ENCODE data around the gene OSTC.

The OSTC gene

GRCh38 chr4:108644237-108644636, 6.2 kb upstream of the OSTC start:
- H3K27me3 ChIP-seq (ENCODE audit: control insufficient read depth, low read length): no peaks in the 10 kb centered on the region
- H3K79me2 ChIP-seq (ENCODE audit: control insufficient read depth, low read length): no peaks in the 10 kb centered on the region
- no peaks in the 10 kb centered on the region for H3K9me2 ChIP-seq (replicated peaks; ENCODE audit: control insufficient read depth, low read length)
- no peaks in the 10 kb centered on the region for H4K20me1 ChIP-seq (ENCODE audit: control insufficient read depth, insufficient read depth, low read depth, low read length)
- no peak overlapping the region for H3K4me2 ChIP-seq (ENCODE audit: low read length)
- H3K27ac ChIP-seq (ENCODE audit: low read depth, low read length): no peak overlapping the region
- TF ChIP-seq CTCF (IDR thresholded peaks at IDR 0.05; ENCODE audit: low read depth, low read length, poor library complexity, severe bottlenecking) (no peak), EZH2phosphoT487 (IDR thresholded peaks at IDR 0.05; ENCODE audit: borderline replicate concordance, low read length) (no peak)
- no peaks in the 10 kb centered on the region for H3K36me3 ChIP-seq (ENCODE audit: control insufficient read depth, low read length)
- peaks cover 3% of the 10 kb centered on the region; the same call in 1 of the 2 replicates for H3F3A ChIP-seq (ENCODE audit: control insufficient read depth, insufficient read depth)
- H3K4me3 ChIP-seq (ENCODE audit: low read length): no peak overlapping the region
- peaks cover 2% of the 10 kb centered on the region for H3K4me1 ChIP-seq (ENCODE audit: control insufficient read depth, low read length)
- no peaks in the 10 kb centered on the region for H3K9me3 ChIP-seq (ENCODE audit: control insufficient read depth, insufficient read depth, low read length)

- Histone ChIP-seq H3K4me1 (ENCODE audit: control insufficient read depth, low read length) (peaks cover 9% of the 10 kb centered on the region), H3K27ac (ENCODE audit: low read depth, low read length) (no peak overlapping the region), H3K9me2 (replicated peaks; ENCODE audit: control insufficient read depth, low read length) (no peaks in the 10 kb centered on the region), H3F3A (ENCODE audit: control insufficient read depth, insufficient read depth) (peaks cover 3% of the 10 kb centered on the region; the same call in 1 of the 2 replicates), H4K20me1 (ENCODE audit: control insufficient read depth, insufficient read depth, low read depth, low read length) (no peaks in the 10 kb centered on the region; the same call in 1 of the 2 replicates), H3K9me3 (ENCODE audit: control insufficient read depth, insufficient read depth, low read length) (no peaks in the 10 kb centered on the region), H3K27me3 (ENCODE audit: control insufficient read depth, low read length) (no peaks in the 10 kb centered on the region), H3K4me2 (ENCODE audit: low read length) (no peak overlapping the region), H3K79me2 (ENCODE audit: control insufficient read depth, low read length) (peaks cover 13% of the 10 kb centered on the region), H3K4me3 (ENCODE audit: low read length) (no peak overlapping the region), H3K36me3 (ENCODE audit: control insufficient read depth, low read length) (no peaks in the 10 kb centered on the region; the same call in 1 of the 2 replicates)
- TF ChIP-seq EZH2phosphoT487 (IDR thresholded peaks at IDR 0.05; ENCODE audit: borderline replicate concordance, low read length): no peak
- no peak for TF ChIP-seq CTCF (IDR thresholded peaks at IDR 0.05; ENCODE audit: low read depth, low read length, poor library complexity, severe bottlenecking)
Observed at GRCh38 chr4:108646706-108647105, 3.7 kb upstream of the OSTC start.

- TF ChIP-seq CTCF (IDR thresholded peaks at IDR 0.05; ENCODE audit: low read depth, low read length, poor library complexity, severe bottlenecking): no peak
- no peak for TF ChIP-seq EZH2phosphoT487 (IDR thresholded peaks at IDR 0.05; ENCODE audit: borderline replicate concordance, low read length)
- peaks cover 45% of the 10 kb centered on the region for H3K79me2 ChIP-seq (ENCODE audit: control insufficient read depth, low read length)
- H3K36me3 ChIP-seq (ENCODE audit: control insufficient read depth, low read length): peaks cover 16% of the 10 kb centered on the region
- peaks cover 3% of the 10 kb centered on the region; the same call in 1 of the 2 replicates for H4K20me1 ChIP-seq (ENCODE audit: control insufficient read depth, insufficient read depth, low read depth, low read length)
- no peaks in the 10 kb centered on the region for H3K9me3 ChIP-seq (ENCODE audit: control insufficient read depth, insufficient read depth, low read length)
- H3K27ac ChIP-seq (ENCODE audit: low read depth, low read length): peak overlapping the region; percentile 26; the same call in 1 of the 2 replicates
- peaks cover 21% of the 10 kb centered on the region for H3K4me1 ChIP-seq (ENCODE audit: control insufficient read depth, low read length)
- peak overlapping the region; percentile 99 for H3K4me3 ChIP-seq (ENCODE audit: low read length)
- peak overlapping the region; percentile 75 for H3K4me2 ChIP-seq (ENCODE audit: low read length)
- H3K27me3 ChIP-seq (ENCODE audit: control insufficient read depth, low read length): no peaks in the 10 kb centered on the region
- H3K9me2 ChIP-seq (replicated peaks; ENCODE audit: control insufficient read depth, low read length): no peaks in the 10 kb centered on the region
- H3F3A ChIP-seq (ENCODE audit: control insufficient read depth, insufficient read depth): peaks cover 3% of the 10 kb centered on the region; the same call in 1 of the 2 replicates
Observed at GRCh38 chr4:108649863-108650211, 562 bp upstream of the OSTC start.

Data from DOHH2 (cell line).